Ishikawa (cell line): ENCODE results near the gene PRSS33.

Experiments used
- CEBPB ChIP-seq: IDR thresholded peaks from 2 replicates; pipeline ENCODE4 v1.6.1; 2012
- MAX ChIP-seq: IDR thresholded peaks from 2 replicates; pipeline ENCODE4 v1.6.1; 2012
- RAD21 ChIP-seq: IDR thresholded peaks from 2 replicates; pipeline ENCODE4 v1.6.1; 2012; ENCODE audit warnings: low read depth
- REST ChIP-seq: IDR thresholded peaks from 2 replicates; pipeline ENCODE4 v1.6.1; 2012; ENCODE audit warnings: low read depth, mild to moderate bottlenecking
- TAF1 ChIP-seq: IDR thresholded peaks from 2 replicates; pipeline ENCODE4 v1.6.1; 2012; ENCODE audit warnings: low read depth, mild to moderate bottlenecking
- TCF12 ChIP-seq: IDR thresholded peaks from 2 replicates; pipeline ENCODE4 v1.6.1; 2012; ENCODE audit warnings: low read depth
- ZBTB7A ChIP-seq: IDR thresholded peaks from 2 replicates; pipeline ENCODE4 v1.6.1; 2012; ENCODE audit warnings: low read depth

- no peak for TF ChIP-seq TAF1
- TF ChIP-seq ZBTB7A: no peak
- no peak for TF ChIP-seq CEBPB
- TF ChIP-seq RAD21: no peak
- no peak for TF ChIP-seq REST
- no peak for TF ChIP-seq MAX
- TF ChIP-seq TCF12: no peak
These were observed 32.8 kb upstream of the PRSS33 start for GRCh38 chr16:2819939-2820835.
